IMR-90 (cell line): ENCODE measurements around the gene VEZT.

Experiments used
- BHLHE40 ChIP-seq: fragments of 150-350 bp; IDR thresholded peaks from 2 replicates; pipeline ENCODE4 v1.6.1; 2016; ENCODE audit warnings: mild to moderate bottlenecking, low read depth, low read length
- CHD1 ChIP-seq: IDR thresholded peaks from 2 replicates; pipeline ENCODE4 v1.6.1; 2012; ENCODE audit warnings: low read depth, low read length, improper control_type of control experiment
- FOS ChIP-seq: fragments of 150-350 bp; IDR thresholded peaks from 2 replicates; pipeline ENCODE4 v1.6.1; 2016; ENCODE audit warnings: low read depth, low read length
- MAFK ChIP-seq: IDR thresholded peaks from 2 replicates; pipeline ENCODE4 v1.6.1; 2012; ENCODE audit warnings: low read depth, low read length, improper control_type of control experiment
- POLR2A ChIP-seq: IDR thresholded peaks from 2 replicates; pipeline ENCODE4 v1.6.1; 2012; ENCODE audit warnings: mild to moderate bottlenecking, low read depth, low read length
- RAD21 ChIP-seq: IDR thresholded peaks from 2 replicates; pipeline ENCODE4 v1.6.1; 2012; ENCODE audit warnings: low read length, improper control_type of control experiment
- RFX5 ChIP-seq: IDR thresholded peaks from 2 replicates; pipeline ENCODE4 v1.8.0; 2012; ENCODE audit warnings: low read depth, mild to moderate bottlenecking, low read length, moderate library complexity
- TF ChIP-seq, protein P1 (sequence below): conservative IDR thresholded peaks from 2 replicates; pipeline ENCODE4 v1.5.1; 2012; ENCODE audit warnings: mild to moderate bottlenecking, low read depth, low read length, improper control_type of control experiment
- TF ChIP-seq, protein P2 (sequence below): fragments of 150-350 bp; IDR thresholded peaks from 2 replicates; pipeline ENCODE4 v1.6.1; 2017; ENCODE audit warnings: mild to moderate bottlenecking, antibody characterized with exemption, low read length, low read depth

GRCh38 chr12:95304673-95305198 lies 87.1 kb downstream of the VEZT start:
- TF ChIP-seq, protein P1, sequence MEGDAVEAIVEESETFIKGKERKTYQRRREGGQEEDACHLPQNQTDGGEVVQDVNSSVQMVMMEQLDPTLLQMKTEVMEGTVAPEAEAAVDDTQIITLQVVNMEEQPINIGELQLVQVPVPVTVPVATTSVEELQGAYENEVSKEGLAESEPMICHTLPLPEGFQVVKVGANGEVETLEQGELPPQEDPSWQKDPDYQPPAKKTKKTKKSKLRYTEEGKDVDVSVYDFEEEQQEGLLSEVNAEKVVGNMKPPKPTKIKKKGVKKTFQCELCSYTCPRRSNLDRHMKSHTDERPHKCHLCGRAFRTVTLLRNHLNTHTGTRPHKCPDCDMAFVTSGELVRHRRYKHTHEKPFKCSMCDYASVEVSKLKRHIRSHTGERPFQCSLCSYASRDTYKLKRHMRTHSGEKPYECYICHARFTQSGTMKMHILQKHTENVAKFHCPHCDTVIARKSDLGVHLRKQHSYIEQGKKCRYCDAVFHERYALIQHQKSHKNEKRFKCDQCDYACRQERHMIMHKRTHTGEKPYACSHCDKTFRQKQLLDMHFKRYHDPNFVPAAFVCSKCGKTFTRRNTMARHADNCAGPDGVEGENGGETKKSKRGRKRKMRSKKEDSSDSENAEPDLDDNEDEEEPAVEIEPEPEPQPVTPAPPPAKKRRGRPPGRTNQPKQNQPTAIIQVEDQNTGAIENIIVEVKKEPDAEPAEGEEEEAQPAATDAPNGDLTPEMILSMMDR, result no peak
- TF ChIP-seq POLR2A, result no peak
- TF ChIP-seq RAD21, result no peak
- no peak for TF ChIP-seq CHD1
- TF ChIP-seq RFX5, result no peak
- TF ChIP-seq, protein P2, sequence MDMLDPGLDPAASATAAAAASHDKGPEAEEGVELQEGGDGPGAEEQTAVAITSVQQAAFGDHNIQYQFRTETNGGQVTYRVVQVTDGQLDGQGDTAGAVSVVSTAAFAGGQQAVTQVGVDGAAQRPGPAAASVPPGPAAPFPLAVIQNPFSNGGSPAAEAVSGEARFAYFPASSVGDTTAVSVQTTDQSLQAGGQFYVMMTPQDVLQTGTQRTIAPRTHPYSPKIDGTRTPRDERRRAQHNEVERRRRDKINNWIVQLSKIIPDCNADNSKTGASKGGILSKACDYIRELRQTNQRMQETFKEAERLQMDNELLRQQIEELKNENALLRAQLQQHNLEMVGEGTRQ, result no peak
- no peak for TF ChIP-seq MAFK
- no peak; the same call in 1 of the 2 replicates for TF ChIP-seq FOS
- no peak for TF ChIP-seq BHLHE40
